Measurements from ENCODE around the gene SIGLEC5.

The SIGLEC5 gene

DNA sequence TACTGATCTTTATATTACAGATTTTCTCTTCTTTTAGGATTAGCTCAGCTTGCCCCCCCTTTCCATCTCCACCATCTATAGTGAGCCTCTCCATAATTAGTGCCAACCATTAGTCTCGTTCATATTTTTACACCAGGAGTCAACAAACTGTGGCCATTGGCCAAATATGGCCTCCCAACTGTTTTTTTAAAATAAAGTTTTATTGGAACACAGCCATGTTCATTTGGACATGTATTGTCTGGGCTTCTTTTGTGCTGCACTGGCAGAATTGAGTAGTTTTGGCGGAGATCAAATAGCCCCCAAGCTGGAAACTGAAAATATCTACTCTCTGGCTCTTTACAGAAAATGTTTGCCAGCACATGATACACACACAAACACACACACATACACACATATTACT is 40.7 kb downstream of the SIGLEC5 start:
- no peak for DNase-seq (ENCODE audit: low spot score)

DNA sequence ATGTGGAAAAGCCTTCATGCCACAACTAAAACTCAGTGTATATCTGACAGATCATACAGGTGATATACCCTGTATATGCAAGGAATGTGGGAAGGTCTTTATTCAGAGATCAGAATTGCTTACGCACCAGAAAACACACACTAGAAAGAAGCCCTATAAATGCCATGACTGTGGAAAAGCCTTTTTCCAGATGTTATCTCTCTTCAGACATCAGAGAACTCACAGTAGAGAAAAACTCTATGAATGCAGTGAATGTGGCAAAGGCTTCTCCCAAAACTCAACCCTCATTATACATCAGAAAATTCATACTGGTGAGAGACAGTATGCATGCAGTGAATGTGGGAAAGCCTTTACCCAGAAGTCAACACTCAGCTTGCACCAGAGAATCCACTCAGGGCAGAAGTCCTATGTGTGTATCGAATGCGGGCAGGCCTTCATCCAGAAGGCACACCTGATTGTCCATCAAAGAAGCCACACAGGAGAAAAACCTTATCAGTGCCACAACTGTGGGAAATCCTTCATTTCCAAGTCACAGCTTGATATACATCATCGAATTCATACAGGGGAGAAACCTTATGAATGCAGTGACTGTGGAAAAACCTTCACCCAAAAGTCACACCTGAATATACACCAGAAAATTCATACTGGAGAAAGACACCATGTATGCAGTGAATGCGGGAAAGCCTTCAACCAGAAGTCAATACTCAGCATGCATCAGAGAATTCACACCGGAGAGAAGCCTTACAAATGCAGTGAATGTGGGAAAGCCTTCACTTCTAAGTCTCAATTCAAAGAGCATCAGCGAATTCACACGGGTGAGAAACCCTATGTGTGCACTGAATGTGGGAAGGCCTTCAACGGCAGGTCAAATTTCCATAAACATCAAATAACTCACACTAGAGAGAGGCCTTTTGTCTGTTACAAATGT is 42.7 kb downstream of the SIGLEC5 start:
- DNase-seq (ENCODE audit: low spot score), result no peak

DNA sequence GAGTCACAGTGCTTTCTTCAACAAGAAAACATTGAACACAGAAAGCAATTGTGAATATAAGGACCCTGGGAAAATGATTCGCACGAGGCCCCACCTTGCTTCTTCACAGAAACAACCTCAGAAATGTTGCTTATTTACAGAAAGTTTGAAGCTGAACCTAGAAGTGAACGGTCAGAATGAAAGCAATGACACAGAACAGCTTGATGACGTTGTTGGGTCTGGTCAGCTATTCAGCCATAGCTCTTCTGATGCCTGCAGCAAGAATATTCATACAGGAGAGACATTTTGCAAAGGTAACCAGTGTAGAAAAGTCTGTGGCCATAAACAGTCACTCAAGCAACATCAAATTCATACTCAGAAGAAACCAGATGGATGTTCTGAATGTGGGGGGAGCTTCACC is 43.4 kb downstream of the SIGLEC5 start:
- no peak for DNase-seq (ENCODE audit: low spot score)

DNA sequence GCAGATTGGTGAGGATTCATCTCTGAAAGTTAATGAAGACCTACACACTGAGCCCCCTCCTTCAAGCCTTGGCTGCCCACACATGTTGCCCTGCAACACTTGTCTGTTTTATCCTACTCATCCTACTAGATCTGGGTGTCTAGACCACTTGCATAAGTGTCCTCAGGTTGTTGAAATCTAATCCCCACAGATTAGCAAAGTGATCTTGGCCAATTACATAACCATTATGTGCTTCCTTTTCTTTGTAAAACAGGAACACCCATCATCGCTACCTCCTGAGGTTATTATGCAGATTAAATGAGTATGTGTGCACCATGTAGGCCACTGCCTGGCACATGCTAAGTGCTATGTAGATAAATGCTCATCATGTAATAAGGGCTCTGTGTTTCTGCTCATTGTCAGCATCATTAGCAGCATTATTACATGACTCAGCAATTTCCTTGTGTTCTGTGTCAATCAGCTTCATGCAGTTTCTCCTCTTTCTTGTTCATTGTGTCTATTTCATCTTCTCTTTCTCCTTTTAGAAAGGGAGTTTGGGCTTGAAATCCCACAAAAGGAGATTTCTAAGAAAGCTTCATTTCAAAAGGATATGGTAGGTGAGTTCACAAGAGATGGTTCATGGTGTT is 44.0 kb downstream of the SIGLEC5 start:
- DNase-seq (ENCODE audit: low spot score), result no peak

DNA sequence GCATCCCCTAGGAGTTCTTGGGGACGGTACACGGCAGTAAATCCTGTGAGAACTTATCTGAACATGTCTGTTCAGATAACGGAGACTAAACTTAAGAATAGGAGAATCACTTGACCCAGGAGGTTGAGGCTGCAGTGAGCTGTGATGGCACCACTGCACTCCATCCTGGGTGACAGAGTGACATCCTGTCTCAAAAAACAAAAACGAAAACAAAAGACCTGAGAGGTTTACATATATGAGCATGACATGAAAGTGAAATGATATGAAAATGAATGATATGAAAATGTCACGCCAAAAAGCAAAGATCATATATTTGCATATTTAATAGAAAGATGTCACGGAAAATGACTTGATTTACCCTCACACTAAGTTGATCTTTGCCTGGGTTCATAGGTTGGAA is 53.4 kb downstream of the SIGLEC5 start:
- DNase-seq (ENCODE audit: low spot score), result no peak

DNA sequence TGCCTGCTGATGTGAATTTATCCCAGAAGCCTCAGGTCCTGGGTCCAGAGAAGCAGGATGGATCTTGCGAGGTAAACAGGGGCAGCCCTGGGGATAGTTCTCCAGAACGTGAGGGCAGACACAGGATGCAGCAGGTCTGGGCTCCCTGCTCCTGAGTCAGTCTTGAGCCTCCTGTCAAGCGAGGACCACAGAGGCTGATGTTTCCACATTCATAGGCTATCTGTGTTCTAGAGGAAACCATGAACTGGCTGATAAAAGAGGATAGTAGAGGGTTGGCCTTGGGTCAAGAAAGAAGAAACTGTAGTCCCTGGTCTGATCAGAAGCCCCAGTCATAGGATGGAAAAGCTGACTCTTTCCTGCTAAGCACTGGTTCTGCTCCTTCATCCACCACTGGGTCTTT is 56.9 kb downstream of the SIGLEC5 start:
- DNase-seq (ENCODE audit: low spot score), result no peak

DNA sequence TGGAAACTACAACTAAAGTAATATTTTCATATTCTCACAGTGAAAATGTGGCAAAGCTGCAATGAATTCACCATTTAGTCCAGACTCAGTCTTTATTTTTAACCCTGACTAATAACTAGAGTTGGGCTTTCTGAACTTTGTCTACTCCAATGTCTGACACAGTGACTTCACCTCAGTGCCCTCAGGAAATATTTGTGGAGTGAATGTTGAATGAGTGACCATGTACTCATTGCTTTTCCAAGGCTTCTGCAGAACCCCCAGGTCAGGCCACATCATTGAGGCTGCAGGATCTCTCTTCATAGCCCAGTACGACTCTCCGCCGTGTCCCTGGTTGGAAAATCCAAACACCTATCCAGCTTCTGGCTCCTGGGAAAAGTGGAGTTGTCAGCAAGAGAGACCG is 57.3 kb downstream of the SIGLEC5 start:
- no peak for DNase-seq (ENCODE audit: low spot score)

DNA sequence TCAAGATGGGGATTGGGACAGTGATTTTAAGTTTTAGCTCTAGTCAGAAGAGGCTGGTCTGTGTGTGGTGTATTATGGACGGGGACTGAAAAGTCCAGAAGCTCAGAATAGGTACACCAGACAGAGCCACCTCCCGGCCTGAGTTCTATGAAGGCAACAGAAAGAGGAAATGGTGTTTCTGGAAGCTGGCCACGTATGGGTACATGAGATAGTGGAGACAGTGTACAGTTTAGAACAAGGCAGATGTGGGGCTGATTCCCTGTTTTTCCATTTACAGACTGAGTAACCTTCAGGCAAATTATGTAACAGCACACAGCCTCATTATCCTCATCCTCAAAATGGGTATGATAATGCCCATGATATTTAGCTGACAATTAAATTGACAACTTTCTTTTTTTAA is 57.8 kb downstream of the SIGLEC5 start:
- DNase-seq (ENCODE audit: low spot score), result no peak

DNA sequence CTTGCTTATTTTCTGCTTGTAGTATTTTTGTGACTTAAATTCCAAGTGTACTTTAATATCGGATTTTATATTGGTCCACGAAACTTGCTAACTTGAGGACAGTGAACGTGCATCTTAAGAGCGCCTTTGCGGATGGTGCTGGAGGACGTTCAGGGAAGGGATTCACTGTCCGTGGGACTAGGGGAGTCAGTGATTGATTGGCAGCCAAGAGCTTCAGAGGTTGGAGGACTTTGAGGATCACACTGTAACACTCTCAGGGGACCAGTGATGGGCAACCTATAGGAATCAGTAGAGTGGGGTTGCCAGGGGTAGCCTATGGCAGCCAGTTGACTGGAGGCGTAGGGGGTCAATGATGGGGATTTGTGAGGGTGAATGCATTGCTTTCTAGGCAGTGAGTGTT is 58.6 kb downstream of the SIGLEC5 start:
- no peak for DNase-seq (ENCODE audit: low spot score)

DNA sequence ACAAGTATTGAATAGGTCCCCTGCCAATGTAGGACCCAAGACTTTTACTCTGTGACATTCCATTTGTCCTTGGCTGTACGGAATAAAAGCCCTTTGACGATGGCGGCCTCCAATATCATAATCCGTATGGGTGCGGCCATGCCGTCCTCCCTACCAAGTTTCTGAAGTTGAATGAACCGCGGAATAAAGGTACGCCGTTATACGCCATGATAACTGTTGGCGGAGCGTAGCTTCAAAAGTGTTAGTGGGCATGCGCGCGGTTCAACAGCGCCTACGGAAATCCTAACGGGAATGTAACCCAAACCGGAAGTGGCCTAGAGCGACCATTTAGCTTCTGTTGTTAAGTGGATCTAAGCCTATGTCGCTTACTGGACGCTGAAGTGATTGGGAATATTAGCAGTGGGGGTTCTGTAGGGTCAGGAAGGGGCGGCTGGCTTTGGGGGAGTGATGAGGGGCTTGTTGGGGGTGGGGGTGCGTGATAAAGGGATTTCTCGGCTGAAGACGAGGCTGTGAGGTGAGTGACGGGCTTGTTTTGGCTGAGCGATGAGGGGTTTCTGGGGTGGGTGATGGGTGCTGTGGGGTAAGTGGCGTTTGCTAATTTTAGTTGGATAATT is 59.1 kb downstream of the SIGLEC5 start, which contains the start of gene ZNF175:
Gene ZNF175 (plus strand): TSS at position 322 of the 614 bp plus-strand sequence. CDS start 2,047 bp downstream, outside the sequence.
- peak; percentile 95 for DNase-seq (ENCODE audit: low spot score)

DNA sequence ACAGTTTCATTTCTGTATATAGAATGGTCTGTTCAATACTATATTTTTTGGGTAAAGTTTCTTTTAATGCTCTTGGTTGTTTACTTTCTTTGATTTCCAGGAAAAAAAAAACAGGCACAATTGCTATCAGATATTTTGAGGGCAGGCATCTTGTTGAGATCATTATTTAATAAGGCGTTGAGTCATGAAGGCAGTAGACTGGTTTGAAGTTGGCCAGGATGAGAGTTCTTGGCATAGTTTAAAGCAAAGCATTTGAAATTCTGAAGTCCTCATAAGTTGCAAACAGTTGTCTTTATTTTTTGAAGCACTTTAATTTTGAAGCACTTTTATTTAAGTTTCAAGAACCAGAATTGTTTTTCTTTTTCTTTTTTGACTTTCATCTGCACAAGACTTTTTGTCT is 61.7 kb downstream of the SIGLEC5 start:
- DNase-seq (ENCODE audit: low spot score), result no peak

DNA sequence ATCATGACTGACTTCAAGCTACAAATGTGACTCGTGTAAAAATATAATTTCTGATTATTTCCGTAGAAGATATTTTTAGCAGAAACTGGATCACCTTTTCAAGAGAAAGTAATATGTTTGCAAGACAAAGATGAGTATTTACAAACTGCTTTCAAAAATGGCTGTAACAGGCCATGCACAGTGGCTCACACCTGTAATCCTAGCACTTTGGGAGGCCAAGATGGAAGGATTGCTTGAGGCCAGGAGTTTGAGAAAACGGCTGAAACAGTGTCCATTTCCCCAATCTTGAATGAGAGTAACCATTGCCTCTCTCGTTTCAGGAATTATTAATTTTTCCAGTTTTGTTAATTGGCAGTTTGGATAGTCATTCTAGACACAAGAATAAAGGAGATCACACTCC is 62.6 kb downstream of the SIGLEC5 start:
- DNase-seq (ENCODE audit: low spot score), result no peak

DNA sequence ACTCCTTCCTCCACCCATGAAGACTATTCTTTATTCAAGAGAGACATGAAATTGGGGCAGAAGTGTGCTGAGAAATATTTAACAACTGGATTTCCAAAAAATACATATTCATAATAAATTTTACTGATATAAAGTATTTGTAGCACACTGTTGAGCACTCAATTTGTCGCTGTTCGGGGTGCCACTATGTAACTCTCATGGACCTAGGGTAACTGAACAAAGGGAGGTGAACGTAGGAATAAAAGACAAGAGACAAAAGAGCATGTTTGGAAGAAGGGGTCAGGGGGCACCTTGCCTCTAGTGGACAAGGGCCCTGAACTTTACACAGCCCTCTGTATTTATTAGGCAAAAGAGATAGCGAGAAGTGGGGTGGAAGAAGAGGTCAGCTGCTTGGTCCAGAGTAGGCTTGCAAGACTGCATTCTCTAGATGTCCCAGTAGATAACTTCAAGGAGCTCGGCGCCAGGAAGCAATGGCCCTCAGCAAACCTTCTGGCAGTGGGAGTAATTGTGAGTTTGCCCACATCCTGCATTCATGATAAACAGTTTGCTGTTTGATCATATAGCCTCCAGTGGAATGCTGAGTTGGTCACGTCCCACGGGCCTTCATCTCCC is 63.6 kb downstream of the SIGLEC5 start:
- DNase-seq (ENCODE audit: low spot score), result no peak

DNA sequence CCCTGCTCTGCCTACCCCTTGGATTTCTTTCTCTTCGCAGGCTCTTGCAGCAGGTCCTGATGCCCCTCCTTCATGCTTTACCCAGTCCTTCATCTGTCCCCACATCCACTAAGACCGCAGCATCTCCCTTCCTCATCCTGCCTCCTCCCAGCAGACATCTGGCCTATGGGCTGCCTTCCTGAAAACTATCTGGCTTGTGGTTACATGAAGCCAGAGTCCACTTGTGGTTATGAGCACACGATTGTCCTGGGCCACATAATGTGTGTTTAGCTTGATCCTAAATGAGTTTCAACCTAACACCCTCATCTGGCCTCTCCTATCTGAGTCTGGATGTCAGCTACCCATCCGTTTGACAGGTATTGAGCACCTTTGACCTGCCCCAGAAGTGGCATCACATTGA is 64.6 kb downstream of the SIGLEC5 start:
- no peak for DNase-seq (ENCODE audit: low spot score)

DNA sequence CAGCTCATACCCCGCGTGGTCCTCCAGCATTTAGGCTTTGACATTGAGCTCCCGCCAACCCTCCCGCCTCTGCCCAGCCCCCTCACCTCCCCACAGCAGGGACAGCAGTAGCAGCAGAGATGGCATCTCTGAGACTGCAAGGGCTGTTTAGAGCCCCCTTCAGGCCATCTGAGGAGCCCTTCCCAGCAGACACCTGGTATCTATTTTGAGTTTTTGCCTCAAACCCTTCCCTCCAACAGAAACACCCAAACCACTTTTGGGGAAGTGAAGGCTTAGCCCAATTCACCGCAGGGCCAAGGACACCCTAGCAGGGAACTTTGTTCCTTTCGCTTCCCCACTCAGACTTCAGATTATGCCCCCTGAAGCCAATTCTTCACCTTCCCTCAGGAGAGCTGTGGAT is 65.4 kb downstream of the SIGLEC5 start:
- peak; percentile 53 for DNase-seq (ENCODE audit: low spot score)
